IMR-90 (cell line): ENCODE results near the gene CCDC92. TPM values are rescaled to one million over a fixed set of nuclear protein-coding genes. Genes with fewer than 3 reads are reported as not detected.
A peak's percentile ranks its signal among the peaks of the same experiment; 100 is the strongest.

ENCODE experiments used
- ATAC-seq: fragments of 200-7000 bp; cut with Tn5 transposase; 2 replicates; pipeline ENCODE4 v1.9.1; 2020; ENCODE audit warnings: low read depth, mild to moderate bottlenecking, moderate library complexity
- BruUV-seq: library from RNA; stranded (reverse); fragments of 400-500 nt; replicated peaks from 2 replicates; lab custom pipeline; 2021; lab: Mats Ljungman, UMichigan
- CTCF ChIA-PET: fragments of 300-600 bp; formaldehyde crosslinking; extraction: SDS; loops from one replicate; lab custom pipeline; 2021; ENCODE audit warnings: antibody characterized with exemption; lab: Yijun Ruan, JAX
- POLR2A ChIA-PET: fragments of 300-600 bp; sonication (Branson Sonifier 250); formaldehyde crosslinking; loops from one replicate; lab custom pipeline; 2022; ENCODE audit warnings: antibody characterized with exemption; ENCODE audit not compliant: unreplicated experiment; lab: Charles Lee
- DNase-seq: peaks from one replicate; pipeline ENCODE4 v3.0.0; 2013
- H2AFZ ChIP-seq: replicated peaks from 2 replicates; pipeline ENCODE3; 2013; ENCODE audit warnings: low read length, mild to moderate bottlenecking; ENCODE audit not compliant: poor library complexity
- H2AK5ac ChIP-seq: 2 replicates; pipeline ENCODE4 v1.6.1; 2013; ENCODE audit warnings: low read depth, low read length, inconsistent platforms
- H2AK9ac ChIP-seq: replicated peaks from 2 replicates; pipeline ENCODE3; 2013; ENCODE audit warnings: mild to moderate bottlenecking, low read depth, low read length, moderate library complexity; ENCODE audit not compliant: poor library complexity
- H2BK120ac ChIP-seq: 2 replicates; pipeline ENCODE4 v1.6.1; 2013; ENCODE audit warnings: low read depth, low read length, inconsistent platforms
- H2BK15ac ChIP-seq: 3 replicates; pipeline ENCODE4 v1.6.1; 2013; ENCODE audit warnings: low read depth, low read length, inconsistent platforms
- H2BK20ac ChIP-seq: 2 replicates; pipeline ENCODE4 v1.6.1; 2013; ENCODE audit warnings: low read depth, mild to moderate bottlenecking, inconsistent platforms, low read length, moderate library complexity
- H2BK5ac ChIP-seq: 2 replicates; pipeline ENCODE4 v1.6.1; 2013; ENCODE audit warnings: mild to moderate bottlenecking, low read depth, low read length, inconsistent platforms; ENCODE audit not compliant: poor library complexity, severe bottlenecking
- H3K14ac ChIP-seq: replicated peaks from 2 replicates; pipeline ENCODE4 v1.6.1; 2013; ENCODE audit warnings: low read depth, low read length, inconsistent platforms
- H3K18ac ChIP-seq: 2 replicates; pipeline ENCODE4 v1.6.1; 2013; ENCODE audit warnings: low read depth, low read length, control low read depth
- H3K23ac ChIP-seq: 2 replicates; pipeline ENCODE4 v1.6.1; 2013; ENCODE audit warnings: low read depth, low read length, inconsistent platforms
- H3K27ac ChIP-seq: 2 replicates; pipeline ENCODE4 v1.5.1; 2013; ENCODE audit warnings: mild to moderate bottlenecking, control low read depth, low read length; ENCODE audit not compliant: insufficient read depth
- H3K27me3 ChIP-seq: 2 replicates; pipeline ENCODE4 v1.6.1; 2013; ENCODE audit warnings: low read length; ENCODE audit not compliant: control insufficient read depth, insufficient read depth
- H3K36me3 ChIP-seq: 2 replicates; pipeline ENCODE4 v1.6.1; 2013; ENCODE audit warnings: low read length, mixed read lengths; ENCODE audit not compliant: control insufficient read depth, insufficient read depth
- H3K4ac ChIP-seq: 2 replicates; pipeline ENCODE4 v1.6.1; 2013; ENCODE audit warnings: low read depth, low read length, inconsistent platforms
- H3K4me1 ChIP-seq: 2 replicates; pipeline ENCODE4 v1.6.1; 2013; ENCODE audit warnings: low read length, mixed read lengths; ENCODE audit not compliant: control insufficient read depth, insufficient read depth
- H3K4me2 ChIP-seq: 2 replicates; pipeline ENCODE4 v1.6.1; 2013; ENCODE audit warnings: low read depth, mild to moderate bottlenecking, control low read depth, low read length, moderate library complexity
- H3K4me3 ChIP-seq: 2 replicates; pipeline ENCODE4 v1.5.1; 2013; ENCODE audit warnings: low read depth, mild to moderate bottlenecking, control low read depth, low read length, moderate library complexity; ENCODE audit not compliant: insufficient read depth
- H3K56ac ChIP-seq: 2 replicates; pipeline ENCODE4 v1.6.1; 2013; ENCODE audit warnings: low read length, inconsistent platforms; ENCODE audit not compliant: insufficient read depth; ENCODE audit errors: extremely low read depth
- H3K79me1 ChIP-seq, 2 experiments: 2 replicates each; pipeline ENCODE4 v1.6.1; 2013; ENCODE audit warnings: low read length in 2 of 2, inconsistent platforms in 1 of 2, low read depth in 1 of 2
- H3K9ac ChIP-seq: 2 replicates; pipeline ENCODE4 v1.6.1; 2013; ENCODE audit warnings: low read depth, low read length, control low read depth
- H3K9me1 ChIP-seq: 2 replicates; pipeline ENCODE4 v1.6.1; 2013; ENCODE audit warnings: low read length, inconsistent platforms; ENCODE audit not compliant: insufficient read depth
- H3K9me3 ChIP-seq: 2 replicates; pipeline ENCODE4 v1.6.1; 2013; ENCODE audit warnings: low read length; ENCODE audit not compliant: control insufficient read depth, insufficient read depth
- H4K20me1 ChIP-seq: 2 replicates; pipeline ENCODE4 v1.6.1; 2013; ENCODE audit warnings: low read length, inconsistent platforms; ENCODE audit not compliant: insufficient read depth
- H4K5ac ChIP-seq: 2 replicates; pipeline ENCODE4 v1.6.1; 2013; ENCODE audit warnings: mild to moderate bottlenecking, low read depth, low read length, control low read depth
- H4K8ac ChIP-seq, 2 experiments: 2 replicates each; pipeline ENCODE4 v1.6.1; 2013; ENCODE audit warnings: low read depth in 2 of 2, low read length in 2 of 2, control low read depth in 1 of 2, inconsistent platforms in 1 of 2
- H4K91ac ChIP-seq: 2 replicates; pipeline ENCODE4 v1.6.1; 2013; ENCODE audit warnings: low read depth, low read length, inconsistent platforms; ENCODE audit not compliant: insufficient read depth
- CEBPB ChIP-seq: IDR thresholded peaks from 2 replicates; pipeline ENCODE4 v1.6.1; 2012; ENCODE audit warnings: low read depth, low read length, improper control_type of control experiment
- CHD1 ChIP-seq: IDR thresholded peaks from 2 replicates; pipeline ENCODE4 v1.6.1; 2012; ENCODE audit warnings: low read depth, low read length, improper control_type of control experiment
- ELK1 ChIP-seq: fragments of 150-350 bp; IDR thresholded peaks from 2 replicates; pipeline ENCODE4 v1.6.1; 2016; ENCODE audit warnings: low read depth, mild to moderate bottlenecking, low read length, moderate library complexity, borderline replicate concordance
- MAFK ChIP-seq: IDR thresholded peaks from 2 replicates; pipeline ENCODE4 v1.6.1; 2012; ENCODE audit warnings: low read depth, low read length, improper control_type of control experiment
- MAZ ChIP-seq: IDR thresholded peaks from 2 replicates; pipeline ENCODE4 v1.6.1; 2012; ENCODE audit warnings: low read depth, mild to moderate bottlenecking, low read length, improper control_type of control experiment, moderate library complexity, borderline replicate concordance
- MXI1 ChIP-seq: IDR thresholded peaks from 2 replicates; pipeline ENCODE4 v1.6.1; 2012; ENCODE audit warnings: low read depth, mild to moderate bottlenecking, low read length, moderate library complexity, borderline replicate concordance
- POLR2A ChIP-seq: IDR thresholded peaks from 2 replicates; pipeline ENCODE4 v1.6.1; 2012; ENCODE audit warnings: mild to moderate bottlenecking, low read depth, low read length
- RFX5 ChIP-seq: IDR thresholded peaks from 2 replicates; pipeline ENCODE4 v1.8.0; 2012; ENCODE audit warnings: low read depth, mild to moderate bottlenecking, low read length, moderate library complexity
- USF2 ChIP-seq: fragments of 150-350 bp; IDR thresholded peaks from 2 replicates; pipeline ENCODE4 v1.6.1; 2017; ENCODE audit warnings: mild to moderate bottlenecking, antibody characterized with exemption, low read length, low read depth
- WGBS, 2 experiments: methylation state at CpG; one replicate each; pipeline versions ENCODE4 v1.1.5 to v1.1.7; 2013; ENCODE audit warnings: missing lambda C conversion rate in 2 of 2; ENCODE audit not compliant: insufficient read length in 1 of 2; ENCODE audit errors: extremely low coverage in 2 of 2; 5-methylcytosine and 5-hydroxymethylcytosine counted together
- dilution Hi-C: fragments of 300-500 bp; cut with HindIII; formaldehyde crosslinking; loops from one replicate; pipeline ENCODE4 v1.14.3; 2018; ENCODE audit warnings: low sequenced_read_pairs; ENCODE audit not compliant: unreplicated experiment
- in situ Hi-C: fragments of 300-500 bp; cut with MboI; formaldehyde crosslinking; loops from 3 replicates; pipeline ENCODE4 v1.14.3; 2019; ENCODE audit warnings: low sequenced_read_pairs, inconsistent platforms, mixed read lengths
- intact Hi-C: fragments of 100-400 bp; cut with micrococcal nuclease; formaldehyde crosslinking; loops from 2 replicates; pipeline ENCODE4 v1.10.0; 2022
- polyA plus RNA-seq, 3 experiments: library from polyadenylated mRNA; depleted of rRNA; stranded (reverse); fragments of >200 nt; gene quantifications; 2 replicates each; pipeline ENCODE4 v1.2.3, GENCODE V29; 2012; ENCODE audit warnings: low replicate concordance in 1 of 3
- total RNA-seq: library from RNA; depleted of rRNA; stranded (reverse); fragments of >200 nt; gene quantifications from 2 replicates; pipeline ENCODE4 v1.2.3, GENCODE V29; 2012

Gene CCDC92
- total and polyA plus RNA-seq, 2 of the 4 experiments (the other 2 are of a cell fraction), result 5.7 to 55.5 TPM

- Histone ChIP-seq H3K4me3 (no peak overlapping the region), H2BK5ac (no peak overlapping the region), H4K8ac (no peak overlapping the region), H4K5ac (no peak overlapping the region), H3K4me2 (no peak overlapping the region), H4K91ac (no peak overlapping the region), H3K4me1 (peaks cover 16% of the 10 kb centered on the region), H2BK20ac (no peak overlapping the region), H3K9me1 (peaks cover 15% of the 10 kb centered on the region; the same call in 1 of the 2 replicates), H3K9me3 (peaks cover 6% of the 10 kb centered on the region), H2BK15ac (no peak overlapping the region), H2AK9ac (peak overlapping the region; percentile 8), H2AK5ac (no peak overlapping the region), H4K20me1 (peaks cover 7% of the 10 kb centered on the region), H3K56ac (no peak overlapping the region), H3K4ac (no peak overlapping the region), H3K36me3 (peaks cover 58% of the 10 kb centered on the region), H3K79me1 (peaks cover 4 to 36% of the 10 kb centered on the region in 2 experiments; a peak in 3 of 4 replicates), H2BK120ac (no peak overlapping the region), H3K23ac (no peak overlapping the region), H3K9ac (no peak overlapping the region), H3K14ac (no peak overlapping the region), H2AFZ (no peak overlapping the region), H3K18ac (no peak overlapping the region), H3K27me3 (no peaks in the 10 kb centered on the region), H3K27ac (no peak overlapping the region)
- TF ChIP-seq USF2 (no peak), POLR2A (no peak), MAFK (no peak), CHD1 (no peak), RFX5 (no peak), ELK1 (no peak), MAZ (no peak), CEBPB (no peak), MXI1 (no peak)
- dilution Hi-C loops, result no loop called here
- ChIA-PET POLR2A (no interaction called here), CTCF (no interaction called here)
- intact Hi-C loops, result no loop called here
- in situ Hi-C loops, result no loop called here
- 89% methylated on average over 3 of the region's 9 CpGs; no CpG with 5 or more reads in 1 of the 2 experiments for WGBS, 2 experiments
- BruUV-seq, result no TSS peak
- ATAC-seq (no peak), DNase-seq (no peak)
Observed at GRCh38 chr12:123940627-123940966, 32.0 kb downstream of the CCDC92 start.
